ENCODE measurements around the gene ACER3. TPM values are rescaled to one million over a fixed set of nuclear protein-coding genes. Genes with fewer than 3 reads are reported as not detected.

Gene ACER3
- total RNA-seq, 1 experiment from 2014 or later: 21.0 TPM

DNA sequence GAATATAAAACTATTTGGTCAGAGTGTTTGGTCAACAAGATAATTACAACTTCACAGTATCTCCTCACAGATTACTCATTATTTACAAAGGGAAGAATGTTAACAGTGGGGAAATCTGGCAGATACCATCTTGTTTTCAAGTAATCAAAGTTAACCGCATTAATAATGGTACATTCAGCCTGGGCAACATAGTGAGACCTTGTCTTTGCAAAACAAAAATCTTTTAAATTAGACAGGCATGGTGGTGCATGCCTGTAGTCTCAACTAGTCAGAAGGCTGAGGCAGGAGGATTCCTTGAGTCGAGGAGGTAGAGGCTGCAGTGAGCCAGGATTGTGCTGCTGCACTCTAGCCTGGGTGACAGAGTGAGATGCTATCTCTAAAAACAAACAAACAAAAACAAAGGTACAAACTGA lies 78.5 kb downstream of the ACER3 start:
- DNase-seq: no peak
- BruUV-seq (replicated peaks): no TSS peak
- CTCF ChIA-PET: no interaction called here

DNA sequence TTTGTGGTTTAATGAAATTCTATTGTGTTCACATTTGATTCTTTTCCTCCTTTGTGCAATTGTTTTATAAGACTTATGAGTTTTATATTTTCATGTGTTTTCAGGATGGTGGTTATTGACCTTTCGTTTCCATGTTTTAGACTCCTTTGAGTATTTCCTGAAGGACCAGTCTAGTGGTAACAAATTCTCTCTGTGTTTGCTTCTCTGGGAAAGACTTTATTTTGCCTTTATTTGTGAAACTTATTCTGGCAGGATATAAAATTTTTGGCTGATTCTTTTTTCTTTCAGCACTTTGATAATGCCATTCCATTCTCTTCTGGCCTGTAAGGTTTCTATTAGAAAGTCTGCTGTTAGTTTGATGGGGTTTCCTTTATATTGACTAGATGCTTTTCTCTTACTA lies 83.5 kb downstream of the ACER3 start:
- Mint-ChIP-seq H3K4me1 (ENCODE audit: low read depth, unreplicated experiment) (peaks cover 18% of the 10 kb centered on the region), H3K27me3 (ENCODE audit: unreplicated experiment) (no peaks in the 10 kb centered on the region), H3K9me3 (ENCODE audit: low read depth, unreplicated experiment) (peaks cover 2% of the 10 kb centered on the region), H3K36me3 (ENCODE audit: insufficient read depth, unreplicated experiment) (no peaks in the 10 kb centered on the region), H3K27ac (ENCODE audit: unreplicated experiment) (no peak overlapping the region), H3K4me3 (ENCODE audit: low read depth, unreplicated experiment) (no peak overlapping the region)
- TF ChIP-seq, protein P1, sequence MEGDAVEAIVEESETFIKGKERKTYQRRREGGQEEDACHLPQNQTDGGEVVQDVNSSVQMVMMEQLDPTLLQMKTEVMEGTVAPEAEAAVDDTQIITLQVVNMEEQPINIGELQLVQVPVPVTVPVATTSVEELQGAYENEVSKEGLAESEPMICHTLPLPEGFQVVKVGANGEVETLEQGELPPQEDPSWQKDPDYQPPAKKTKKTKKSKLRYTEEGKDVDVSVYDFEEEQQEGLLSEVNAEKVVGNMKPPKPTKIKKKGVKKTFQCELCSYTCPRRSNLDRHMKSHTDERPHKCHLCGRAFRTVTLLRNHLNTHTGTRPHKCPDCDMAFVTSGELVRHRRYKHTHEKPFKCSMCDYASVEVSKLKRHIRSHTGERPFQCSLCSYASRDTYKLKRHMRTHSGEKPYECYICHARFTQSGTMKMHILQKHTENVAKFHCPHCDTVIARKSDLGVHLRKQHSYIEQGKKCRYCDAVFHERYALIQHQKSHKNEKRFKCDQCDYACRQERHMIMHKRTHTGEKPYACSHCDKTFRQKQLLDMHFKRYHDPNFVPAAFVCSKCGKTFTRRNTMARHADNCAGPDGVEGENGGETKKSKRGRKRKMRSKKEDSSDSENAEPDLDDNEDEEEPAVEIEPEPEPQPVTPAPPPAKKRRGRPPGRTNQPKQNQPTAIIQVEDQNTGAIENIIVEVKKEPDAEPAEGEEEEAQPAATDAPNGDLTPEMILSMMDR (IDR thresholded peaks at IDR 0.05; ENCODE audit: unreplicated experiment): no peak
- CTCF ChIA-PET: no interaction called here
- no TSS peak for BruUV-seq (replicated peaks)
- intact Hi-C loops (cut with micrococcal nuclease; ENCODE audit: unreplicated experiment): no loop called here
- DNase-seq: no peak

More for the DNA sequence above, 78.5 kb downstream of the ACER3 start:
- Mint-ChIP-seq H3K27ac (ENCODE audit: unreplicated experiment) (no peak overlapping the region), H3K9me3 (ENCODE audit: low read depth, unreplicated experiment) (peaks cover 3% of the 10 kb centered on the region), H3K27me3 (ENCODE audit: unreplicated experiment) (no peaks in the 10 kb centered on the region), H3K4me1 (ENCODE audit: low read depth, unreplicated experiment) (peaks cover 28% of the 10 kb centered on the region), H3K4me3 (ENCODE audit: low read depth, unreplicated experiment) (no peak overlapping the region), H3K36me3 (ENCODE audit: insufficient read depth, unreplicated experiment) (no peaks in the 10 kb centered on the region)
- TF ChIP-seq, protein P1 (IDR thresholded peaks at IDR 0.05; ENCODE audit: unreplicated experiment): no peak
- intact Hi-C loops (cut with micrococcal nuclease; ENCODE audit: unreplicated experiment): no loop called here

DNA sequence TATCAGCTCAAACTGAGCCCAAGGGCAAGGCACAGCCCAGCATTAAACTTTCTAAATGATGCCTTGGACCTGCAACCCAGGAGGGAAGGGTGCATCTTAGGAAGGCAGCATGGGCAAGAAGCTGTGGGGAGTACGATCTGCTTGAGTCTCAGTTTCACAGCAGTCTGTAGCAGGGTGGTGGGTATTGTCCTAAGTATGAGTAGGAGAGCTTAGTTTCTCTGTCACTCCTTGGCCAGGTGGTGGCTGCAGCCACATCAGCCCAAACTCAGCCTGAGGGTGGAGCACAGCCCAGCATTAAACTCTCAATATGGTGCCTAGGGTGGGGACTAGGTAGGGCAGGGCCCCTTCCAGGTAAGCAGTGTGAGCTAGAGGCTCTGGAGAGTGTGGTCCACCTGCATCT lies 85.5 kb downstream of the ACER3 start:
- H3K4me3 Mint-ChIP-seq (ENCODE audit: low read depth, unreplicated experiment): no peak overlapping the region
- CTCF ChIA-PET: no interaction called here
- intact Hi-C loops (cut with micrococcal nuclease; ENCODE audit: unreplicated experiment): no loop called here
- TF ChIP-seq, protein P1 (IDR thresholded peaks at IDR 0.05; ENCODE audit: unreplicated experiment): no peak
- peaks cover 14% of the 10 kb centered on the region for H3K4me1 Mint-ChIP-seq (ENCODE audit: low read depth, unreplicated experiment)
- H3K27ac Mint-ChIP-seq (ENCODE audit: unreplicated experiment): no peak overlapping the region
- DNase-seq: no peak
- peaks cover 2% of the 10 kb centered on the region for H3K9me3 Mint-ChIP-seq (ENCODE audit: low read depth, unreplicated experiment)
- H3K27me3 Mint-ChIP-seq (ENCODE audit: unreplicated experiment): no peaks in the 10 kb centered on the region
- no TSS peak for BruUV-seq (replicated peaks)
- H3K36me3 Mint-ChIP-seq (ENCODE audit: insufficient read depth, unreplicated experiment): no peaks in the 10 kb centered on the region

DNA sequence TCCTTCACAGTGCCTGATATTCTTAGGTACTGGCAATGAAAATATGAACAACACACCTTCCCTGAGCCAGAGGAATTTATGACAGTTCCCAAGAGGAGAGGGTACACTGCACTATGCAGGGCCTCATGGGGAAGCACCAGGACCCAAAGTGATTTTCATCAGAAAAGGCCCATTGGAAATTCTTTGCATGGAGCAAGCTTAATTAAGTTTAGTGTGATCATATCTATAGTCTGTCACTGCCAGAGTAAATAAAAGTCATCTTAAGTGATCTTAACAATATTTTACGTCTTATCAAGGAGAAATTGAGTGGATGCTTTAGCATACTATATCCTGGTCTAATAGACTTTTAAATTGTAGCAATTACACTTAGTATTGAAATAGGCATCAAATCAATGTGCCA lies 86.5 kb downstream of the ACER3 start:
- peaks cover 2% of the 10 kb centered on the region for H3K9me3 Mint-ChIP-seq (ENCODE audit: low read depth, unreplicated experiment)
- no peaks in the 10 kb centered on the region for H3K36me3 Mint-ChIP-seq (ENCODE audit: insufficient read depth, unreplicated experiment)
- no peaks in the 10 kb centered on the region for H3K27me3 Mint-ChIP-seq (ENCODE audit: unreplicated experiment)
- intact Hi-C loops (cut with micrococcal nuclease; ENCODE audit: unreplicated experiment): no loop called here
- DNase-seq: no peak
- TF ChIP-seq, protein P1 (IDR thresholded peaks at IDR 0.05; ENCODE audit: unreplicated experiment): no peak
- peaks cover 13% of the 10 kb centered on the region for H3K4me1 Mint-ChIP-seq (ENCODE audit: low read depth, unreplicated experiment)
- no peak overlapping the region for H3K27ac Mint-ChIP-seq (ENCODE audit: unreplicated experiment)
- BruUV-seq (replicated peaks): no TSS peak
- no peak overlapping the region for H3K4me3 Mint-ChIP-seq (ENCODE audit: low read depth, unreplicated experiment)
- CTCF ChIA-PET: no interaction called here
